GM18870 (cell line): Measurements from ENCODE around the gene CYP27C1.
"Not testable (repeated sequence)": the region's sequence is repeated elsewhere in the genome, so short reads cannot be mapped to it uniquely, and the experiment has no call there.

Experiments
- ATAC-seq: cut with Tn5 transposase; IDR thresholded peaks from one replicate; pipeline ENCODE4 v1.9.1; 2021; ENCODE audit warnings: moderate library complexity; ENCODE audit not compliant: unreplicated experiment

The CYP27C1 gene

GRCh38 chr2:127220102-127220767 lies at the start of gene CYP27C1:
Gene CYP27C1, minus strand, starts transcription at chr2:127220299. Its CDS starts 29 bp downstream, at chr2:127220270.
- no peak for ATAC-seq

GRCh38 chr2:127261804-127262406 lies 41.8 kb upstream of the CYP27C1 start:
- no peak for ATAC-seq

- no peak for ATAC-seq
These were observed 39.3 kb upstream of the CYP27C1 start for GRCh38 chr2:127259355-127259754.

GRCh38 chr2:127256866-127257265 lies 36.8 kb upstream of the CYP27C1 start:
- no peak for ATAC-seq

GRCh38 chr2:127256381-127256780 lies 36.3 kb upstream of the CYP27C1 start:
- ATAC-seq = no peak

GRCh38 chr2:127255721-127256120 lies 35.6 kb upstream of the CYP27C1 start:
- no peak for ATAC-seq

- no peak for ATAC-seq
These were observed 35.0 kb upstream of the CYP27C1 start for GRCh38 chr2:127255146-127255545.

GRCh38 chr2:127254386-127254981 lies 34.4 kb upstream of the CYP27C1 start:
- no peak for ATAC-seq

GRCh38 chr2:127241184-127241583 lies 21.1 kb upstream of the CYP27C1 start:
- not testable (repeated sequence) for ATAC-seq

- ATAC-seq = no peak
These were observed 19.3 kb upstream of the CYP27C1 start for GRCh38 chr2:127239395-127239794.

- ATAC-seq = not testable (repeated sequence)
These were observed 17.7 kb upstream of the CYP27C1 start for GRCh38 chr2:127237768-127238167.

GRCh38 chr2:127235082-127235702 lies 15.1 kb upstream of the CYP27C1 start:
- ATAC-seq = no peak

- no peak for ATAC-seq
These were observed 13.6 kb upstream of the CYP27C1 start for GRCh38 chr2:127233710-127234109.

- ATAC-seq = no peak
These were observed 11.2 kb upstream of the CYP27C1 start for GRCh38 chr2:127231130-127231865.

- no peak for ATAC-seq
These were observed 9.5 kb upstream of the CYP27C1 start for GRCh38 chr2:127229555-127229954.

GRCh38 chr2:127228102-127228501 lies 8.0 kb upstream of the CYP27C1 start:
- ATAC-seq = no peak

GRCh38 chr2:127227264-127227660 lies 7.2 kb upstream of the CYP27C1 start:
- ATAC-seq = not testable (repeated sequence)

GRCh38 chr2:127226520-127227263 lies 6.6 kb upstream of the CYP27C1 start:
- peak; percentile 93 for ATAC-seq

GRCh38 chr2:127226132-127226519 lies 6.0 kb upstream of the CYP27C1 start:
- ATAC-seq = no peak

GRCh38 chr2:127225186-127225960 lies 5.3 kb upstream of the CYP27C1 start:
- no peak for ATAC-seq
